Measurements from ENCODE around the gene RPP14. TPM values are rescaled to one million over a fixed set of nuclear protein-coding genes. Genes with fewer than 3 reads are reported as not detected.
A peak's percentile ranks its signal among the peaks of the same experiment; 100 is the strongest.

RPP14 gene
- total RNA-seq, 1 experiment from 2014 or later = 22.4 TPM

DNA sequence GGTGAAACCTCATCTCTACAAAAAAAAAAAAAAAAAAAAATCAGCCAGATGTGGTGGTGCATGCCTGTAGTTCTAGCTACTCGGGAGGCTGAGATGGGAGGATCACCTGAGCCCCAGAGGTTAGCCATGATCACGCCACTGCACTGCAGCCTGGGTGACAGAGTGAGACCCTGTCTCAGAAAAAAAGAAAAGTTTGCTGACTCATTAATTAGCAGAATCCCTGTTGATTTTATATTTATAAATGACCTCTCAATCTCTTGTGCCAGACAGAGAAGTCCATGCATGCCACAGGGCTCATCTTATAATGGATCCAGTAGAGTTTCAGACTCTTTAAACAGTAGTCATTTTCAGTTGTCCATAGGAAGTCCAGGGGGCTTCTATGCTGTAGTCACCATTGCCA lies 35.6 kb upstream of the RPP14 start:
- ChIA-PET RAD21 (ENCODE audit: low non-redundant PET in 1 of 2, low total read pairs in 2 of 2, uncharacterized antibody in 2 of 2, unreplicated experiment in 2 of 2) (no interaction called here), CTCF (interaction anchor here (1.8 to 3.4 kb wide), 2 partner anchors 36 to 53 kb away, joined by 5 to 14 read pairs; partner anchors contain the start of genes HTD2 and RPP14), POLR2A (no interaction called here)
- DNase-seq (ENCODE audit: low read depth, low spot score) (no peak), ATAC-seq (no peak)
- Histone ChIP-seq H3K27ac (ENCODE audit: low read depth, low read length) (no peak overlapping the region), H3K79me2 (ENCODE audit: insufficient read depth, low read length) (no peaks in the 10 kb centered on the region), H3K4me3 (replicated peaks in 1 of 2; ENCODE audit: low read depth in 1 of 2, low read length in 2 of 2) (no peak overlapping the region), H3K36me3 (ENCODE audit: control insufficient read depth in 1 of 2, insufficient read depth in 2 of 2, low read length in 2 of 2) (no peaks in the 10 kb centered on the region; a peak in 1 of 4 replicates), H3K9me3 (ENCODE audit: control insufficient read depth in 1 of 2, insufficient read depth in 1 of 2, low read depth in 1 of 2, low read length in 2 of 2) (no peaks in the 10 kb centered on the region), H4K20me1 (ENCODE audit: insufficient read depth) (no peaks in the 10 kb centered on the region), H3K4me1 (ENCODE audit: control insufficient read depth in 1 of 2, insufficient read depth in 2 of 2, low read length in 2 of 2) (peaks cover 11 to 25% of the 10 kb centered on the region in 2 experiments), H2AFZ (ENCODE audit: low read depth, low read length, poor library complexity, severe bottlenecking) (no peak overlapping the region), H3K27me3 (ENCODE audit: insufficient read depth, low read length) (no peaks in the 10 kb centered on the region), H3K4me2 (ENCODE audit: low read length) (no peak overlapping the region), H3K9ac (ENCODE audit: low read length) (no peak overlapping the region), H3K9me2 (ENCODE audit: insufficient read depth) (no peaks in the 10 kb centered on the region)
- TF ChIP-seq EZH2phosphoT487 (IDR thresholded peaks at IDR 0.05; ENCODE audit: borderline replicate concordance) = no peak
- no peak for TF ChIP-seq SP1 (IDR thresholded peaks at IDR 0.05; ENCODE audit: low read depth)
- TF ChIP-seq SRF (IDR thresholded peaks at IDR 0.05; ENCODE audit: low read depth) = no peak
- TF ChIP-seq, protein P1, sequence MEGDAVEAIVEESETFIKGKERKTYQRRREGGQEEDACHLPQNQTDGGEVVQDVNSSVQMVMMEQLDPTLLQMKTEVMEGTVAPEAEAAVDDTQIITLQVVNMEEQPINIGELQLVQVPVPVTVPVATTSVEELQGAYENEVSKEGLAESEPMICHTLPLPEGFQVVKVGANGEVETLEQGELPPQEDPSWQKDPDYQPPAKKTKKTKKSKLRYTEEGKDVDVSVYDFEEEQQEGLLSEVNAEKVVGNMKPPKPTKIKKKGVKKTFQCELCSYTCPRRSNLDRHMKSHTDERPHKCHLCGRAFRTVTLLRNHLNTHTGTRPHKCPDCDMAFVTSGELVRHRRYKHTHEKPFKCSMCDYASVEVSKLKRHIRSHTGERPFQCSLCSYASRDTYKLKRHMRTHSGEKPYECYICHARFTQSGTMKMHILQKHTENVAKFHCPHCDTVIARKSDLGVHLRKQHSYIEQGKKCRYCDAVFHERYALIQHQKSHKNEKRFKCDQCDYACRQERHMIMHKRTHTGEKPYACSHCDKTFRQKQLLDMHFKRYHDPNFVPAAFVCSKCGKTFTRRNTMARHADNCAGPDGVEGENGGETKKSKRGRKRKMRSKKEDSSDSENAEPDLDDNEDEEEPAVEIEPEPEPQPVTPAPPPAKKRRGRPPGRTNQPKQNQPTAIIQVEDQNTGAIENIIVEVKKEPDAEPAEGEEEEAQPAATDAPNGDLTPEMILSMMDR (IDR thresholded peaks at IDR 0.05 in 2 of 3, conservative IDR thresholded peaks at IDR 0.05 in 1 of 3; ENCODE audit: borderline replicate concordance in 1 of 3, insufficient read depth in 1 of 3, low read depth in 2 of 3, low read length in 2 of 3) = no peak
- BruUV-seq (replicated peaks) = no TSS peak
- intact Hi-C loops (cut with micrococcal nuclease) = no loop called here

DNA sequence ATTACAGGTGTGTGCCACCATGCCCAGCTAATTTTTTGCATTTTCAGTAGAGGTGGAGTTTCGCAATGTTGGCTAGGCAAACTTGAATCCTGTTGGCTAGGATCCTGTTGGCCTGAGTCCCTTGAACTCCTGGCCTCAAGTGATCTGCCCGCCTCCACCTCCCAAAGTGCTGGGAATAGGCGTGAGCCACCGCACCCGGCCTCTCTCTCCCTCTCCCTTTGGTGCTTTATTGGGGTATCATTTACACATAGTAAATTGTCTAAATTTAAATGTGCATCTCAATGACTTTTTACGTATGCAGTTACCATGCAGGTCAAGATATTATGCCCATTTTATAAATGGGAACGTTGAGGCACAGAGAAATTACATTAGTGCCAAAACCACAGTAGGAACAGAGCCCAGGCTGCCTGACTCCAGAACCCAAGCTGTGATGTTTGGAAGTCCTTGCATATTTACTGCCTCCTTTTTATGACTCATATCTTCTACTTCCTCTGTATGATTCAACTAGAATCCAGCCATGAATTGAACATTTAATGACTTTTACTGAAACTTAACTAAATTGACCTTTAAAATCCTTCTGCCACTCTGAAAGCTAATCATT lies 34.0 kb upstream of the RPP14 start:
- no peaks in the 10 kb centered on the region; a peak in 1 of 4 replicates for H3K36me3 ChIP-seq (ENCODE audit: control insufficient read depth in 1 of 2, insufficient read depth in 2 of 2, low read length in 2 of 2)
- ChIA-PET POLR2A (no interaction called here), CTCF (interaction anchor here (1.2 to 3.4 kb wide), 3 partner anchors 28 to 54 kb away, joined by 3 to 14 read pairs (median 4); partner anchors contain the start of genes HTD2 and RPP14), RAD21 (ENCODE audit: low non-redundant PET in 1 of 2, low total read pairs in 2 of 2, uncharacterized antibody in 2 of 2, unreplicated experiment in 2 of 2) (interaction anchor here in 1 of 2 experiments (0.9 kb wide), 1 partner anchor 27 kb away, joined by 4 read pairs; no protein-coding TSS in a partner anchor)
- H3K4me3 ChIP-seq (replicated peaks in 1 of 2; ENCODE audit: low read depth in 1 of 2, low read length in 2 of 2) = peak overlapping the region in 1 of 2 experiments; percentile 34; a peak in 2 of 4 replicates
- H3K9me3 ChIP-seq (ENCODE audit: control insufficient read depth in 1 of 2, insufficient read depth in 1 of 2, low read depth in 1 of 2, low read length in 2 of 2) = no peaks in the 10 kb centered on the region
- ATAC-seq (peak; percentile 95), DNase-seq (ENCODE audit: low read depth, low spot score) (peak; percentile 73)
- H3K9me2 ChIP-seq (ENCODE audit: insufficient read depth) = no peaks in the 10 kb centered on the region
- peak overlapping the region; percentile 8; the same call in 1 of the 2 replicates for H3K9ac ChIP-seq (ENCODE audit: low read length)
- H2AFZ ChIP-seq (ENCODE audit: low read depth, low read length, poor library complexity, severe bottlenecking) = no peak overlapping the region
- H3K4me1 ChIP-seq (ENCODE audit: control insufficient read depth in 1 of 2, insufficient read depth in 2 of 2, low read length in 2 of 2) = peaks cover 11 to 25% of the 10 kb centered on the region in 2 experiments
- no peaks in the 10 kb centered on the region for H3K27me3 ChIP-seq (ENCODE audit: insufficient read depth, low read length)
- H4K20me1 ChIP-seq (ENCODE audit: insufficient read depth) = no peaks in the 10 kb centered on the region
- BruUV-seq (replicated peaks) = no TSS peak
- peak overlapping the region; percentile 83 for H3K4me2 ChIP-seq (ENCODE audit: low read length)
- H3K27ac ChIP-seq (ENCODE audit: low read depth, low read length) = peak overlapping the region; percentile 27; the same call in 1 of the 2 replicates
- intact Hi-C loops (cut with micrococcal nuclease) = loop anchor here (2.0 kb wide), 1 partner anchor 35 kb away; the partner anchor contains the start of gene ABHD6
- H3K79me2 ChIP-seq (ENCODE audit: insufficient read depth, low read length) = no peaks in the 10 kb centered on the region
- TF ChIP-seq YY1 (IDR thresholded peaks at IDR 0.05; ENCODE audit: extremely low read depth, insufficient replicate concordance, low read depth, low read length) = peak; percentile 26
- TF ChIP-seq ELF1 (IDR thresholded peaks at IDR 0.05; ENCODE audit: borderline replicate concordance, low read depth) = no peak; the same call in 1 of the 2 replicates
- TF ChIP-seq FOSL1 (IDR thresholded peaks at IDR 0.05; ENCODE audit: low read depth) = peak; percentile 88
- TF ChIP-seq EGR1 (IDR thresholded peaks at IDR 0.05; ENCODE audit: low read depth) = peak; percentile 23; the same call in 1 of the 2 replicates
- TF ChIP-seq, protein P1 (IDR thresholded peaks at IDR 0.05 in 2 of 3, conservative IDR thresholded peaks at IDR 0.05 in 1 of 3; ENCODE audit: borderline replicate concordance in 1 of 3, insufficient read depth in 1 of 3, low read depth in 2 of 3, low read length in 2 of 3) = no peak
- peak; percentile 88 for TF ChIP-seq CEBPB (IDR thresholded peaks at IDR 0.05; ENCODE audit: low read depth)
- peak; percentile 52; the same call in 1 of the 2 replicates for TF ChIP-seq SIN3A (IDR thresholded peaks at IDR 0.05; ENCODE audit: low read depth)
- peak; percentile 78; the same call in 1 of the 2 replicates for TF ChIP-seq SP1 (IDR thresholded peaks at IDR 0.05; ENCODE audit: low read depth)
- no peak for TF ChIP-seq RAD21 (IDR thresholded peaks at IDR 0.05; ENCODE audit: low read depth)
- TF ChIP-seq JUND (IDR thresholded peaks at IDR 0.05) = peak; percentile 93
- TF ChIP-seq ZFX (IDR thresholded peaks at IDR 0.05) = no peak
- TF ChIP-seq, protein P2, sequence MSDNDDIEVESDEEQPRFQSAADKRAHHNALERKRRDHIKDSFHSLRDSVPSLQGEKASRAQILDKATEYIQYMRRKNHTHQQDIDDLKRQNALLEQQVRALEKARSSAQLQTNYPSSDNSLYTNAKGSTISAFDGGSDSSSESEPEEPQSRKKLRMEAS (IDR thresholded peaks at IDR 0.05) = peak; percentile 55
- TF ChIP-seq POLR2AphosphoS5 (IDR thresholded peaks at IDR 0.05; ENCODE audit: low read depth, low read length) = no peak
- peak; percentile 95 for TF ChIP-seq CBX3 (IDR thresholded peaks at IDR 0.05; ENCODE audit: low read depth)

All from HCT116 (cell line).